ENCODE results near the gene PHF21A.
A peak's percentile ranks its signal among the peaks of the same experiment; 100 is the strongest.

The PHF21A gene

DNA sequence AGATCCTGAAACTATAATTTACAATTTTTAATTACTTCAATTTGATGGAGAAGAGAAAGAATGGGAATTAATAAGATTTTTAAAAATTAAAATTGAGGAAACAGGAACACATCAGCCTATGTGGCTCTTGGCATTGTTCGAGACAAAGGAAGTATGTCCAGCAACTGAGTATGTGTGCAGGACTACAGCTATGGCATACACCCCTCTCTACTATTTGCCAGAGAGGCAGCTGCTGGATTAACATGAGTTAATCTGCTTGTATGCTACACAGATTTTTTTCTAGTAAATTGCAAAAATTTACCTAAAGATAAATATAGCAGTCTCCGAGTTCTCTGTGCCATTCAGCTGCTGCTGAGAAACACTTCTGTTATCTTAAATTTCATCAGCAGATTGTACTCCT, 70.6 kb downstream of the PHF21A start:
- no peak for TF ChIP-seq YY1 (IDR thresholded peaks at IDR 0.05; ENCODE audit: insufficient read depth, insufficient read length)
- no peak for TF ChIP-seq ZNF274 (IDR thresholded peaks at IDR 0.05; ENCODE audit: low read depth, low read length)
- no peak for TF ChIP-seq SUZ12 (IDR thresholded peaks at IDR 0.05; ENCODE audit: extremely low read depth, insufficient read depth, insufficient read length)
- H3K4me3 ChIP-seq (ENCODE audit: insufficient read length, low read depth): no peak overlapping the region
- no peaks in the 10 kb centered on the region for H3K27me3 ChIP-seq (ENCODE audit: insufficient read depth, insufficient read length)
- DNase-seq (ENCODE audit: low read depth, low spot score): no peak
- H3K36me3 ChIP-seq (ENCODE audit: insufficient read depth, insufficient read length, low read length): no peaks in the 10 kb centered on the region
- no peak overlapping the region for H3K9ac ChIP-seq (ENCODE audit: insufficient read length, low read depth)
- H3K4me1 ChIP-seq (ENCODE audit: insufficient read depth, insufficient read length): no peaks in the 10 kb centered on the region
- no peaks in the 10 kb centered on the region for H3K9me3 ChIP-seq (ENCODE audit: insufficient read depth, low read length)

DNA sequence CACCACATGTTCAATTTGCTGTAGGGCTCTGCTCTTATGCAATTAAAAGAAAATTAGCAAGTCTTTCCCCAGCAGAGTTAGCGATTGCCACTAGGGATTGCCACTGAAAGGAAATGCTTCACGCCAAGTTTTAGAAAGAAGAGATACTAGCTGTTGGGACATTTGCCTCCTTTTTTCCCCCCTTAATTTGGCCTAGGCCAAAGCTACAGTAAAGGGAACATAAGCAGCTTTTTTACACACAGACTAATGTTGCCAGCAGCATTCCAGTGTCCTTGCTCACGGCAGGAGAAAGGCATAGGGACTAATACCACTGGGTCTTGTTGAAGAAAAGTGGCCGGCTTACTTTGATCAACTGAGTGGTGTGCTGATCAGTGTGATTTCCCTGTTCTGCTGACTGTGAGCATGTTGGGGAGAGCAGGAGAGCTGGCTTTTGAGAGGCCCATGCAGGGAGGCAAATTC, 71.2 kb downstream of the PHF21A start:
- H3K4me1 ChIP-seq (ENCODE audit: insufficient read depth, insufficient read length): no peaks in the 10 kb centered on the region
- DNase-seq (ENCODE audit: low read depth, low spot score): peak; percentile 49

GRCh38 chr11:46049325-46049897, 71.8 kb downstream of the PHF21A start:
- DNase-seq (ENCODE audit: low read depth, low spot score): no peak
- Histone ChIP-seq H3K27me3 (ENCODE audit: insufficient read depth, insufficient read length) (no peaks in the 10 kb centered on the region), H3K9ac (ENCODE audit: insufficient read length, low read depth) (no peak overlapping the region), H3K4me3 (ENCODE audit: insufficient read length, low read depth) (no peak overlapping the region), H3K9me3 (ENCODE audit: insufficient read depth, low read length) (no peaks in the 10 kb centered on the region), H3K4me1 (ENCODE audit: insufficient read depth, insufficient read length) (no peaks in the 10 kb centered on the region), H3K36me3 (ENCODE audit: insufficient read depth, insufficient read length, low read length) (no peaks in the 10 kb centered on the region)
- TF ChIP-seq ZNF274 (IDR thresholded peaks at IDR 0.05; ENCODE audit: low read depth, low read length) (no peak), SUZ12 (IDR thresholded peaks at IDR 0.05; ENCODE audit: extremely low read depth, insufficient read depth, insufficient read length) (no peak), YY1 (IDR thresholded peaks at IDR 0.05; ENCODE audit: insufficient read depth, insufficient read length) (no peak)

More for the DNA sequence above, 71.2 kb downstream of the PHF21A start:
- no peaks in the 10 kb centered on the region for H3K27me3 ChIP-seq (ENCODE audit: insufficient read depth, insufficient read length)
- no peak overlapping the region for H3K9ac ChIP-seq (ENCODE audit: insufficient read length, low read depth)
- TF ChIP-seq YY1 (IDR thresholded peaks at IDR 0.05; ENCODE audit: insufficient read depth, insufficient read length) (no peak), SUZ12 (IDR thresholded peaks at IDR 0.05; ENCODE audit: extremely low read depth, insufficient read depth, insufficient read length) (no peak), ZNF274 (IDR thresholded peaks at IDR 0.05; ENCODE audit: low read depth, low read length) (no peak)
- no peaks in the 10 kb centered on the region for H3K9me3 ChIP-seq (ENCODE audit: insufficient read depth, low read length)
- no peaks in the 10 kb centered on the region for H3K36me3 ChIP-seq (ENCODE audit: insufficient read depth, insufficient read length, low read length)
- no peak overlapping the region for H3K4me3 ChIP-seq (ENCODE audit: insufficient read length, low read depth)

- Histone ChIP-seq H3K4me1 (ENCODE audit: insufficient read depth, insufficient read length) (no peaks in the 10 kb centered on the region), H3K27me3 (ENCODE audit: insufficient read depth, insufficient read length) (no peaks in the 10 kb centered on the region), H3K9ac (ENCODE audit: insufficient read length, low read depth) (no peak overlapping the region), H3K36me3 (ENCODE audit: insufficient read depth, insufficient read length, low read length) (no peaks in the 10 kb centered on the region), H3K4me3 (ENCODE audit: insufficient read length, low read depth) (no peak overlapping the region), H3K9me3 (ENCODE audit: insufficient read depth, low read length) (no peaks in the 10 kb centered on the region)
- TF ChIP-seq SUZ12 (IDR thresholded peaks at IDR 0.05; ENCODE audit: extremely low read depth, insufficient read depth, insufficient read length) (no peak), ZNF274 (IDR thresholded peaks at IDR 0.05; ENCODE audit: low read depth, low read length) (no peak), YY1 (IDR thresholded peaks at IDR 0.05; ENCODE audit: insufficient read depth, insufficient read length) (no peak)
- DNase-seq (ENCODE audit: low read depth, low spot score): no peak
These were observed 73.1 kb downstream of the PHF21A start for GRCh38 chr11:46048198-46048597.

DNA sequence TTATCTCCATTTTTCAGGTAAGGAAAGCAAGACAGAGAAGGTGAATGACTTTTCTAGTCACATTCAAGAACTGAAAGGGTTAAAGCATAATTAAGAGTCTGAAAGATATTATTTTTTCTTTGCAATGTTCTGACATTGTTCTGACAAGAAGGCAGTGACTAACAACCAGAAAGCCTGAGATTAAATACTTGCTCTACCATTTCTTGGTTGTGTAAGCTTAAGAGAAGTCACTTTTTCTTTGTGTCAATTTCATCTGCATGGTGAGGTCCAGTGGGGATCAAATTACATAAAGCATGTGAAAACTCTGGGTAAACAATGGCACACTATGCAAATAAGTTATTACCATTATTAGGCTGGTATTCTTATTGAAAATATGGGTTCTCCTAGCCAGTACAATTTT, 73.7 kb downstream of the PHF21A start:
- H3K4me1 ChIP-seq (ENCODE audit: insufficient read depth, insufficient read length): no peaks in the 10 kb centered on the region
- H3K9me3 ChIP-seq (ENCODE audit: insufficient read depth, low read length): no peaks in the 10 kb centered on the region
- no peaks in the 10 kb centered on the region for H3K27me3 ChIP-seq (ENCODE audit: insufficient read depth, insufficient read length)
- TF ChIP-seq ZNF274 (IDR thresholded peaks at IDR 0.05; ENCODE audit: low read depth, low read length) (no peak), YY1 (IDR thresholded peaks at IDR 0.05; ENCODE audit: insufficient read depth, insufficient read length) (no peak), SUZ12 (IDR thresholded peaks at IDR 0.05; ENCODE audit: extremely low read depth, insufficient read depth, insufficient read length) (no peak)
- no peak overlapping the region for H3K9ac ChIP-seq (ENCODE audit: insufficient read length, low read depth)
- no peak for DNase-seq (ENCODE audit: low read depth, low spot score)
- no peak overlapping the region for H3K4me3 ChIP-seq (ENCODE audit: insufficient read length, low read depth)
- no peaks in the 10 kb centered on the region for H3K36me3 ChIP-seq (ENCODE audit: insufficient read depth, insufficient read length, low read length)

DNA sequence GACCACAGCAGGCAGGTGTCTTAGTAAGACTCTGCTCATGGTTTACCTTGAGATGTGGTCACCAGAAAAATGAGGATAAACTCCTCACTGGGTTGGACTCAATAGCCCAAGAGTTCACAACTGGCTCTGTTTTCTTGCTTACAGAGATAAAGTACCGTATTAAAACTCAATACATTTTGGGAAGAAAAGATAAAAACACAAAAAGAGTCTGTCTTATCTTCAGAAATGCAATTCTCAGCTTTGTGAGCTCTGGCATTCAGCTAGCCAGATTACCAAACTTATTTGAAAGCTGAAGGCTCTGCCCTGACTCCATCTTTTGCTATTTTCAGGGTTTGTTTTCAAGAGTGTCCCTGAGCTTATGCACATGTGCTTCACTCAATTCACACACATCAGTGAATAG, 75.4 kb downstream of the PHF21A start:
- H3K9ac ChIP-seq (ENCODE audit: insufficient read length, low read depth): no peak overlapping the region
- H3K36me3 ChIP-seq (ENCODE audit: insufficient read depth, insufficient read length, low read length): no peaks in the 10 kb centered on the region
- no peak overlapping the region for H3K4me3 ChIP-seq (ENCODE audit: insufficient read length, low read depth)
- TF ChIP-seq SUZ12 (IDR thresholded peaks at IDR 0.05; ENCODE audit: extremely low read depth, insufficient read depth, insufficient read length): no peak
- no peak for TF ChIP-seq YY1 (IDR thresholded peaks at IDR 0.05; ENCODE audit: insufficient read depth, insufficient read length)
- no peak for TF ChIP-seq ZNF274 (IDR thresholded peaks at IDR 0.05; ENCODE audit: low read depth, low read length)
- no peak for DNase-seq (ENCODE audit: low read depth, low spot score)
- no peaks in the 10 kb centered on the region for H3K27me3 ChIP-seq (ENCODE audit: insufficient read depth, insufficient read length)
- no peaks in the 10 kb centered on the region for H3K9me3 ChIP-seq (ENCODE audit: insufficient read depth, low read length)
- no peaks in the 10 kb centered on the region for H3K4me1 ChIP-seq (ENCODE audit: insufficient read depth, insufficient read length)

DNA sequence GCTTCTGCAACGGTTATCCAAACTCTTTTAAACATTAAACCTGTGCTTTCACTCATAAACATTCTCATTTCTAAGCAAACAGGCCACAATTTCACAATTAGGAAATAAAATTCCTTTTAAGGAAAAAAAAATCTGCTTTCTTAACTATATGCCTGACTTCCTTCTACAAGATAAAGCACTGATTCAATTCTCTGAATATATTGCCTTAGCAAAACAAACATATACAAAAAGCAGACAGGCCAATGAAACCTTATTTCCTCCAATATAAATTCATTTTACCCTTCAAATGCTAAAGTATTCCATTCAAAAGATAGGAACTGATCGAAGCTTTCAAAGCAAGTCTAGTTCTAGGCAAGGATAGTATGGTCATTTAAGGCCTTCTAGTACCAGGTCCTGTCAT, 76.7 kb downstream of the PHF21A start:
- TF ChIP-seq ZNF274 (IDR thresholded peaks at IDR 0.05; ENCODE audit: low read depth, low read length) (no peak), YY1 (IDR thresholded peaks at IDR 0.05; ENCODE audit: insufficient read depth, insufficient read length) (no peak), SUZ12 (IDR thresholded peaks at IDR 0.05; ENCODE audit: extremely low read depth, insufficient read depth, insufficient read length) (no peak)
- Histone ChIP-seq H3K9ac (ENCODE audit: insufficient read length, low read depth) (no peak overlapping the region), H3K4me3 (ENCODE audit: insufficient read length, low read depth) (no peak overlapping the region), H3K4me1 (ENCODE audit: insufficient read depth, insufficient read length) (no peaks in the 10 kb centered on the region), H3K27me3 (ENCODE audit: insufficient read depth, insufficient read length) (no peaks in the 10 kb centered on the region), H3K36me3 (ENCODE audit: insufficient read depth, insufficient read length, low read length) (no peaks in the 10 kb centered on the region), H3K9me3 (ENCODE audit: insufficient read depth, low read length) (no peaks in the 10 kb centered on the region)
- DNase-seq (ENCODE audit: low read depth, low spot score): no peak
